ENCODE measurements around the gene RALB. TPM values are rescaled to one million over a fixed set of nuclear protein-coding genes. Genes with fewer than 3 reads are reported as not detected.
"Not testable (repeated sequence)": the region's sequence is repeated elsewhere in the genome, so short reads cannot be mapped to it uniquely, and the experiment has no call there.

The RALB gene
- total RNA-seq, 2 donors from 2014 or later = 37.1 to 45.8 TPM

GRCh38 chr2:120258196-120258595 is 5.5 kb downstream of the RALB start:
- 91 to 93% methylated on average over 6 to 9 of the region's 9 CpGs for WGBS, 2 experiments (ENCODE audit: insufficient coverage in 1 of 2, insufficient read length in 1 of 2)
- no peak overlapping the region for H3K4me3 ChIP-seq (ENCODE audit: low read length)
- DNase-seq = no peak
- H3K36me3 Mint-ChIP-seq (ENCODE audit: low read depth) = peaks cover 38% of the 10 kb centered on the region
- H3K27ac Mint-ChIP-seq = no peak overlapping the region
- no peaks in the 10 kb centered on the region for H3K4me1 ChIP-seq (ENCODE audit: control insufficient read depth, insufficient read depth, low read length)
- no peak overlapping the region for H3K27ac ChIP-seq (ENCODE audit: low read depth, low read length)
- peaks cover 34% of the 10 kb centered on the region for H3K9me3 Mint-ChIP-seq
- peaks cover 12% of the 10 kb centered on the region for H3K36me3 ChIP-seq (ENCODE audit: control insufficient read depth, insufficient read depth, low read length)
- TF ChIP-seq CTCF (conservative IDR thresholded peaks at IDR 0.05) = no peak
- H3K9ac ChIP-seq (ENCODE audit: extremely low read depth, low read length, poor library complexity, severe bottlenecking) = no peak overlapping the region
- H3K4me1 Mint-ChIP-seq = peaks cover 11% of the 10 kb centered on the region
- no peaks in the 10 kb centered on the region for H3K27me3 ChIP-seq (ENCODE audit: control insufficient read depth, insufficient read depth, low read length, poor library complexity, severe bottlenecking)
- H3K4me3 Mint-ChIP-seq = no peak overlapping the region
- H3K27me3 Mint-ChIP-seq (ENCODE audit: insufficient read depth) = peaks cover 16% of the 10 kb centered on the region
- H3K9me3 ChIP-seq (ENCODE audit: control insufficient read depth, low read length) = peaks cover 40% of the 10 kb centered on the region

GRCh38 chr2:120259939-120260338 is 7.3 kb downstream of the RALB start:
- WGBS, 2 experiments (ENCODE audit: insufficient coverage in 1 of 2, insufficient read length in 1 of 2) = 95 to 100% methylated on average over 2 to 9 of the region's 15 CpGs
- H3K4me1 Mint-ChIP-seq = not testable (repeated sequence)

GRCh38 chr2:120260736-120261135 is 8.1 kb downstream of the RALB start:
- TF ChIP-seq CTCF (conservative IDR thresholded peaks at IDR 0.05) = no peak
- 93 to 95% methylated on average over 3 to 5 of the region's 5 CpGs for WGBS, 2 experiments (ENCODE audit: insufficient coverage in 1 of 2, insufficient read length in 1 of 2)

More at GRCh38 chr2:120259939-120260338, 7.3 kb downstream of the RALB start:
- not testable (repeated sequence) for H3K4me1 ChIP-seq (ENCODE audit: control insufficient read depth, insufficient read depth, low read length); H3K27ac ChIP-seq (ENCODE audit: low read depth, low read length); DNase-seq; H3K27me3 ChIP-seq (ENCODE audit: control insufficient read depth, insufficient read depth, low read length, poor library complexity, severe bottlenecking); H3K4me3 ChIP-seq (ENCODE audit: low read length); H3K27ac Mint-ChIP-seq; H3K27me3 Mint-ChIP-seq (ENCODE audit: insufficient read depth); H3K4me3 Mint-ChIP-seq; H3K9ac ChIP-seq (ENCODE audit: extremely low read depth, low read length, poor library complexity, severe bottlenecking)
- Histone ChIP-seq H3K36me3 (ENCODE audit: control insufficient read depth, insufficient read depth, low read length) (peaks cover 12% of the 10 kb centered on the region), H3K9me3 (ENCODE audit: control insufficient read depth, low read length) (peaks cover 40% of the 10 kb centered on the region)
- Mint-ChIP-seq H3K9me3 (peaks cover 34% of the 10 kb centered on the region), H3K36me3 (ENCODE audit: low read depth) (peaks cover 37% of the 10 kb centered on the region)

More at GRCh38 chr2:120260736-120261135, 8.1 kb downstream of the RALB start:
- peaks cover 12% of the 10 kb centered on the region for H3K36me3 ChIP-seq (ENCODE audit: control insufficient read depth, insufficient read depth, low read length)
- H3K27ac ChIP-seq (ENCODE audit: low read depth, low read length) = no peak overlapping the region
- H3K4me1 ChIP-seq (ENCODE audit: control insufficient read depth, insufficient read depth, low read length) = no peaks in the 10 kb centered on the region
- H3K9ac ChIP-seq (ENCODE audit: extremely low read depth, low read length, poor library complexity, severe bottlenecking) = no peak overlapping the region
- Mint-ChIP-seq H3K27ac (no peak overlapping the region), H3K4me1 (no peaks in the 10 kb centered on the region), H3K36me3 (ENCODE audit: low read depth) (peaks cover 34% of the 10 kb centered on the region), H3K4me3 (no peak overlapping the region), H3K27me3 (ENCODE audit: insufficient read depth) (no peaks in the 10 kb centered on the region), H3K9me3 (peaks cover 33% of the 10 kb centered on the region)
- H3K27me3 ChIP-seq (ENCODE audit: control insufficient read depth, insufficient read depth, low read length, poor library complexity, severe bottlenecking) = no peaks in the 10 kb centered on the region
- no peak for DNase-seq
- peaks cover 37% of the 10 kb centered on the region for H3K9me3 ChIP-seq (ENCODE audit: control insufficient read depth, low read length)
- no peak overlapping the region for H3K4me3 ChIP-seq (ENCODE audit: low read length)
